Measurements from ENCODE around the gene TM9SF3.
A peak's percentile ranks its signal among the peaks of the same experiment; 100 is the strongest.

TM9SF3 gene

DNA sequence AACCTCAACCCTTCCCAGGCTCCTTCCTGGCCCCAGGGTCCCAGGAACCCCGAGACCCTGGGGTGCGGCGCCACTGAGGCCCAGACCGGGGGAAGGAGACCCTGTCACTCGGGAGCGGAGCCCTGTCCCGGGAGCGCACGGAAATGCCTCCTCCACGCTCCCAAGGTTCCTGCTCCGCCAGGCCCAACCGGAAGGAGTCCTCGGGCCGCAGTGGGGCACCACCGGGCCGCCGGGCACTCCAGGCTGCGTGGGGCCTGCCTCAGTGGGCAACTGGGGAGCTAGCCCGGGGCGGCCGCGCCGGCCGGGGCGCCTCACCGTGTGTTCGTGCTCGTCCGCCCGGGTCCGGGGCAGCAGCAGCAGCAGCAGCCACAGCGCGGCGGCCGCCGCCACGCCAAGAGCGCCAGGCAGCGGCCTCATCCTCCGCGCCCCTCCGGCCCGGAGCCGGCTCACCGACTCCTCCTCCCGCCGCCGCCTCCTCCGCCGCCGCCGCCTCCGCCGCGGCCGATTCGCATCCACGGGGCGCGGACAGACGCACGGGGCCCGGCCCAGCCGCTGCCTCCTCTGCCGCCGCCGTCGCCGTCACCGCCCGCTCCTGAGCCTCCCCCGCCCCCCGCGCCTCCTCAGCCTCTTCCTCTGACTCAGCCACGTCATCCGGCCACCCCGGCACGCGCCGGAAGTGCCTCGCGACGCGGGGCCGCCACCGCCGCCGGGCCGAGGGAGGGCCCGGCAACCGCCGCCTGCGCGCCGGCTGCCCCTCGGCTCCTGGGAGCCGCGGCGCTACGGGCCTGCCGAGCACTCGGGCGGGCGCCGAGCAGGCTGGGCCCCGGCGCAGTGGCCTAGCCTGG lies at the start of gene TM9SF3:
TSS of gene TM9SF3 (minus strand) at position 594 of the 845 bp plus-strand sequence. CDS start at position 417, 177 bp downstream.
- DNase-seq (ENCODE audit: low spot score in 2 of 2) (peak; percentile 81 to 83), ATAC-seq (replicated peaks; ENCODE audit: extremely low read depth, poor library complexity, severe bottlenecking) (peak; percentile 85)
- H3K9me3 Mint-ChIP-seq = no peaks in the 10 kb centered on the region
- H3K4me3 Mint-ChIP-seq = no peak within 1 kb of the TSS
- peaks cover 17% of the 10 kb centered on the region for H3K36me3 Mint-ChIP-seq (ENCODE audit: insufficient read depth)
- H3K4me1 Mint-ChIP-seq = peaks cover 36% of the 10 kb centered on the region
- peak within 1 kb of the TSS; percentile 90 for H3K27ac Mint-ChIP-seq (ENCODE audit: low read depth)
- H3K27me3 Mint-ChIP-seq = no peaks in the 10 kb centered on the region

- Mint-ChIP-seq H3K36me3 (ENCODE audit: insufficient read depth) (peaks cover 9% of the 10 kb centered on the region), H3K27me3 (no peaks in the 10 kb centered on the region), H3K4me3 (no peak overlapping the region), H3K9me3 (no peaks in the 10 kb centered on the region), H3K4me1 (no peaks in the 10 kb centered on the region), H3K27ac (ENCODE audit: low read depth) (no peak overlapping the region)
- DNase-seq (ENCODE audit: low spot score in 2 of 2) = no peak
- no peak for ATAC-seq (replicated peaks; ENCODE audit: extremely low read depth, poor library complexity, severe bottlenecking)
These were observed 49.7 kb upstream of the TM9SF3 start for GRCh38 chr10:96636551-96636950.

DNA sequence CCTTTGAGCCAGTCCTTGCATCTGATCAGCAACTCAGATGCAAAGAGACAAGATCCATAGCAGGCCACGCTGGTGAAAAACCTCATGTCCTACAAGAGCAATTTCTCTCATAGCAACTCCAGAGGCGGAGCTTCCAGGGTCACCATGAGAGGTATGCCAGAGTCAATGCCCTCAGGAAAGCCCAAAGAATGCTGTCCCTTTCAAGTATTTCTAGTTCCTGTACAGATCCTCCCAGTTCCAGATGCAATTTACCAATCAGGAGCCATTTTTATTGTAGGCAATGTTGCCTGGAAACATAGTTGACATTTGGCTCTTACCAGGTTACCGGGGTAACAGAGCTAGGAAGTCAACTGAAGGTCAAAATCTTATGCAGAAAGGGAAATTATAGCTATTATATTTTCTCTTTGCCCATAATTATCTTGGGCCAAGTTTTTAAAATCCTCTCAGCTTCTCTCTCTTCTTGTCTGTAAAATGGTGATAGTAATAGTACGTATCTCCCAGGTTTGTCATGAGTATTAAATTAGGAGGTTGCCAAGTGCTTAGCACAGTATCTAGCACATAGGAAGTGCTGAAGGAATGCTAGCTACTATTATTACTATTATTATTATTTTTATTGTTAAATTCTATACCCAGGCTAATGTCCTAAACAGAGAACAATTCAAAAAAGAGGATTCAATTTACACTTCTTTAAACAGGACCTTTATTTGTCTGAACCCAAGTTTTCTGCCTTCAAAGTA lies 46.3 kb upstream of the TM9SF3 start:
- no peak overlapping the region for H3K4me3 Mint-ChIP-seq
- no peaks in the 10 kb centered on the region for H3K27me3 Mint-ChIP-seq
- peaks cover 7% of the 10 kb centered on the region for H3K36me3 Mint-ChIP-seq (ENCODE audit: insufficient read depth)
- ATAC-seq (replicated peaks; ENCODE audit: extremely low read depth, poor library complexity, severe bottlenecking) (no peak), DNase-seq (ENCODE audit: low spot score in 2 of 2) (no peak)
- no peaks in the 10 kb centered on the region for H3K9me3 Mint-ChIP-seq
- H3K4me1 Mint-ChIP-seq = no peaks in the 10 kb centered on the region
- H3K27ac Mint-ChIP-seq (ENCODE audit: low read depth) = no peak overlapping the region

DNA sequence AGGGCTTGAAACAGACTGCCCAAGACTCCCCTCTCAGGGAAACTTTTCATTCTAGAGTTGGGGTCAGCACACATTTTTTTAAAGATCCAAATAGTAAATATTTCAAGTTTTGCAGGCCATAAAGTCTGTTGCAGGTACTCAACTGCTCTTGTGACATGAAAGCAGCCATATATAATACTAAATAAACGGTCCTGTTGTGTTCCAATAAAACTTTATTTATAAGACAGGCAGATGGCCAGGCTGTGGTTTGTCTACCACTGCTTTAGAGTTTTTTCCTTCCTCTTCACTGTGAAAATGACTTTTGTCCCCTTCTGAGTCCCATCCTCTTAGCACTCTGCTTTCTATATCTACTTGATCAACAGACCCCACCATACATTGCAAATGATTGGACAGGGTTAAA lies 40.5 kb upstream of the TM9SF3 start:
- no peak for ATAC-seq (replicated peaks; ENCODE audit: extremely low read depth, poor library complexity, severe bottlenecking)
- no peak overlapping the region for H3K27ac Mint-ChIP-seq (ENCODE audit: low read depth)

DNA sequence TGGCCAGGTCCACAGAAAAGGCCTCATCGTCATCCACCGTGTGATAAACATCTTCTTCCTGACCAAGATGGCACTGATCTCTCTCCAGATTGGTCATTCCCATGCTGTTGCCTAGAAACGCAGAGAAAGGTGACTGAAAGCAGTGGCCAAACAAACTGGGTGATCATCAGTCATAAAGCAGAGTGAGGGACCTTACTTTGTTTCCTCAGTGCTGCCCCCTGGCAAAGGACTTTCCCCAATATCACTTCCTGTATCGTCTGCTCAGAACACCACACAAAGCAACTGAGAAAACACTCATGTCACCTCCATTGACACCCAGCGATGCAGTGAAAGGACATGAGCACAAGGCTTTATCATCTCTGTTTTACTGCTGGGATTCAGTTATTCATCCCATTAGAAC lies 40.0 kb upstream of the TM9SF3 start:
- H3K4me1 Mint-ChIP-seq = no peaks in the 10 kb centered on the region
- DNase-seq (ENCODE audit: low spot score in 2 of 2) (no peak), ATAC-seq (replicated peaks; ENCODE audit: extremely low read depth, poor library complexity, severe bottlenecking) (no peak)
- H3K9me3 Mint-ChIP-seq = no peaks in the 10 kb centered on the region
- no peaks in the 10 kb centered on the region for H3K27me3 Mint-ChIP-seq
- no peak overlapping the region for H3K4me3 Mint-ChIP-seq
- H3K27ac Mint-ChIP-seq (ENCODE audit: low read depth) = no peak overlapping the region
- H3K36me3 Mint-ChIP-seq (ENCODE audit: insufficient read depth) = peaks cover 10% of the 10 kb centered on the region

More for the DNA sequence above, 40.5 kb upstream of the TM9SF3 start:
- Mint-ChIP-seq H3K27me3 (no peaks in the 10 kb centered on the region), H3K36me3 (ENCODE audit: insufficient read depth) (peaks cover 6% of the 10 kb centered on the region), H3K4me3 (no peak overlapping the region), H3K9me3 (no peaks in the 10 kb centered on the region), H3K4me1 (no peaks in the 10 kb centered on the region)
- DNase-seq (ENCODE audit: low spot score in 2 of 2) = no peak

GRCh38 chr10:96625173-96625572 lies 38.4 kb upstream of the TM9SF3 start:
- DNase-seq (ENCODE audit: low spot score in 2 of 2) (no peak), ATAC-seq (replicated peaks; ENCODE audit: extremely low read depth, poor library complexity, severe bottlenecking) (no peak)
- no peaks in the 10 kb centered on the region for H3K4me1 Mint-ChIP-seq
- peaks cover 12% of the 10 kb centered on the region for H3K36me3 Mint-ChIP-seq (ENCODE audit: insufficient read depth)
- no peaks in the 10 kb centered on the region for H3K27me3 Mint-ChIP-seq
- H3K9me3 Mint-ChIP-seq = no peaks in the 10 kb centered on the region
- H3K4me3 Mint-ChIP-seq = no peak overlapping the region
- H3K27ac Mint-ChIP-seq (ENCODE audit: low read depth) = no peak overlapping the region

GRCh38 chr10:96622013-96622787 lies 35.4 kb upstream of the TM9SF3 start:
- Mint-ChIP-seq H3K27me3 (no peaks in the 10 kb centered on the region), H3K4me3 (no peak overlapping the region), H3K27ac (ENCODE audit: low read depth) (no peak overlapping the region), H3K9me3 (no peaks in the 10 kb centered on the region), H3K36me3 (ENCODE audit: insufficient read depth) (peaks cover 15% of the 10 kb centered on the region), H3K4me1 (no peaks in the 10 kb centered on the region)
- no peak for DNase-seq (ENCODE audit: low spot score in 2 of 2)
- no peak for ATAC-seq (replicated peaks; ENCODE audit: extremely low read depth, poor library complexity, severe bottlenecking)

DNA sequence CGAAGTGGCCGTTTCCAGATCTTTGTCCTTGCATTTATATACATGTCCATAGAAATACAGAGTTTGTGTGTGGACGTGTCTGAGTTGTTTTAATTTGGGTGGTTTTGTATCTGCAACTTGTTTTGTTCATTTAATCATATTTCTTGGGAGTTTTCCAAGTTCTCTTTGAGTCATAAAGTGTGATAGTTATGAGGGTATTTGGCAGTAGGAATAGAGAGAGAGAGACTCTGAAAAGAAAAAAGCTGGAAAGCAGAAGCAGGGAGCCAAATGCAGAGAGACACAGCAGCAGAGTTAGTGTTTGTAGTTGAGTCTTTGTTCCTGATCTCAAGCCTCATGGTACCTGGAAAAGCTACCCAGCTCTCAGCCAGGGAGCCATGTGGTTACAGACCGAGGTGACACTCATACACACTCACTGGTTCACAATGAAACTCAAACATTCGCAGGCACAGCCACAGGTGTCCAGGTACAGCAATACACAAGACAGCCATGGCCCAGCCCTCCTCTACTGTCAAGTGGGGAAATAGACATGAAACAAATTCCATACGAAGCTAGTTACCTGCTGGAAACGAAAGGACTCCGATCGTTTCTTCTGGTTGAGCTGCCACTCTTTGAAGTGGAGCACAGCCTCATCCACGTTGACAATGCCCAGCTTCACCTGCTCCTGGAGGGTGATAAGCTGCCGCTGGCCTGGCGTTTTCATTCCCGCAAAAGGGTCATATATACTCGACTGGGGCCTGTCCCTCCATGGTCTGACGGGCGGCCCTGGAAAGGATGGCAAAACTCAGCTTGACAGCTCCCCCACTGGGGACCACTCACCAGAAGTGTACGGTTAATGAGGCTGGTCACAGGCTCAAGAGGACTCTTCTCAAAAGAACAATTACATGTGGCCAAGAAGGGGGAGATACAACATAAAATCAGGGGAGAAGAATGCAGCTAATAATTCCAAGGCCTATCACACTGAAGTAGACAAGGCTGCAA lies 33.3 kb upstream of the TM9SF3 start:
- H3K4me1 Mint-ChIP-seq = no peaks in the 10 kb centered on the region
- no peak for ATAC-seq (replicated peaks; ENCODE audit: extremely low read depth, poor library complexity, severe bottlenecking)
- no peak overlapping the region for H3K27ac Mint-ChIP-seq (ENCODE audit: low read depth)
- H3K36me3 Mint-ChIP-seq (ENCODE audit: insufficient read depth) = peaks cover 20% of the 10 kb centered on the region
- H3K9me3 Mint-ChIP-seq = no peaks in the 10 kb centered on the region
- no peak for DNase-seq (ENCODE audit: low spot score in 2 of 2)
- no peaks in the 10 kb centered on the region for H3K27me3 Mint-ChIP-seq
- H3K4me3 Mint-ChIP-seq = no peak overlapping the region

GRCh38 chr10:96619120-96619519 lies 32.3 kb upstream of the TM9SF3 start:
- ATAC-seq (replicated peaks; ENCODE audit: extremely low read depth, poor library complexity, severe bottlenecking) = no peak
- no peaks in the 10 kb centered on the region for H3K9me3 Mint-ChIP-seq
- H3K4me1 Mint-ChIP-seq = peaks cover 5% of the 10 kb centered on the region
- no peak for DNase-seq (ENCODE audit: low spot score in 2 of 2)
- peaks cover 23% of the 10 kb centered on the region for H3K36me3 Mint-ChIP-seq (ENCODE audit: insufficient read depth)
- H3K27me3 Mint-ChIP-seq = no peaks in the 10 kb centered on the region
- H3K27ac Mint-ChIP-seq (ENCODE audit: low read depth) = no peak overlapping the region
- no peak overlapping the region for H3K4me3 Mint-ChIP-seq

GRCh38 chr10:96618653-96619052 lies 31.8 kb upstream of the TM9SF3 start:
- no peaks in the 10 kb centered on the region for H3K9me3 Mint-ChIP-seq
- peaks cover 23% of the 10 kb centered on the region for H3K36me3 Mint-ChIP-seq (ENCODE audit: insufficient read depth)
- no peaks in the 10 kb centered on the region for H3K27me3 Mint-ChIP-seq
- no peak overlapping the region for H3K4me3 Mint-ChIP-seq
- ATAC-seq (replicated peaks; ENCODE audit: extremely low read depth, poor library complexity, severe bottlenecking) = no peak
- no peak overlapping the region for H3K27ac Mint-ChIP-seq (ENCODE audit: low read depth)
- peaks cover 5% of the 10 kb centered on the region for H3K4me1 Mint-ChIP-seq
- no peak for DNase-seq (ENCODE audit: low spot score in 2 of 2)

GRCh38 chr10:96616961-96617360 lies 30.1 kb upstream of the TM9SF3 start:
- peaks cover 20% of the 10 kb centered on the region for H3K36me3 Mint-ChIP-seq (ENCODE audit: insufficient read depth)
- H3K9me3 Mint-ChIP-seq = no peaks in the 10 kb centered on the region
- peaks cover 5% of the 10 kb centered on the region for H3K4me1 Mint-ChIP-seq
- no peak for ATAC-seq (replicated peaks; ENCODE audit: extremely low read depth, poor library complexity, severe bottlenecking)
- H3K4me3 Mint-ChIP-seq = no peak overlapping the region
- no peaks in the 10 kb centered on the region for H3K27me3 Mint-ChIP-seq
- no peak overlapping the region for H3K27ac Mint-ChIP-seq (ENCODE audit: low read depth)
- DNase-seq (ENCODE audit: low spot score in 2 of 2) = no peak

DNA sequence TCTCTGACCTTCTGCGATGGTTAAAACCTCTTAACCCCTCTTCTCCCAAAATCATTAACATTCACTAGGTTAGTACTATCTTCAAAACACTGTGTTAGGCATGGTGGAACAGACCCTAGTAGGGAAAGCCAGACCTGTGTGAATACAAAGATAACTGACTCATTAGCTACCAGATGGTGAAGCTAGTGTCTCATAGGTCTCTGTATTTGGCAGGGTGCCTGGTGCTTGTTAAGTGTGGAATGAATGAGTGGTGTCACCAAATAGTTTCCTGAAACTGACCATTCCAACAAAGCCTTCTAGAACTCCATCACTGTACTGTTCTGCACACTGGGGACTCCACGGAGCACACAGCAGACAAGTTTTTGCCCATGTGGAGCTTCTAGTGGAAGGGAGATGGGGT lies 27.7 kb upstream of the TM9SF3 start:
- H3K27ac Mint-ChIP-seq (ENCODE audit: low read depth) = no peak overlapping the region
- no peak overlapping the region for H3K4me3 Mint-ChIP-seq
- H3K4me1 Mint-ChIP-seq = peaks cover 20% of the 10 kb centered on the region
- ATAC-seq (replicated peaks; ENCODE audit: extremely low read depth, poor library complexity, severe bottlenecking) (no peak), DNase-seq (ENCODE audit: low spot score in 2 of 2) (no peak)
- H3K27me3 Mint-ChIP-seq = no peaks in the 10 kb centered on the region
- no peaks in the 10 kb centered on the region for H3K9me3 Mint-ChIP-seq
- peaks cover 19% of the 10 kb centered on the region for H3K36me3 Mint-ChIP-seq (ENCODE audit: insufficient read depth)

Data from central memory CD8-positive, alpha-beta T cell (primary cell).